ENCODE results near the gene DNAH6. TPM values are rescaled to one million over a fixed set of nuclear protein-coding genes. Genes with fewer than 3 reads are reported as not detected.
A peak's percentile ranks its signal among the peaks of the same experiment; 100 is the strongest.
"Not testable (repeated sequence)": the region's sequence is repeated elsewhere in the genome, so short reads cannot be mapped to it uniquely, and the experiment has no call there.

The DNAH6 gene, protein sequence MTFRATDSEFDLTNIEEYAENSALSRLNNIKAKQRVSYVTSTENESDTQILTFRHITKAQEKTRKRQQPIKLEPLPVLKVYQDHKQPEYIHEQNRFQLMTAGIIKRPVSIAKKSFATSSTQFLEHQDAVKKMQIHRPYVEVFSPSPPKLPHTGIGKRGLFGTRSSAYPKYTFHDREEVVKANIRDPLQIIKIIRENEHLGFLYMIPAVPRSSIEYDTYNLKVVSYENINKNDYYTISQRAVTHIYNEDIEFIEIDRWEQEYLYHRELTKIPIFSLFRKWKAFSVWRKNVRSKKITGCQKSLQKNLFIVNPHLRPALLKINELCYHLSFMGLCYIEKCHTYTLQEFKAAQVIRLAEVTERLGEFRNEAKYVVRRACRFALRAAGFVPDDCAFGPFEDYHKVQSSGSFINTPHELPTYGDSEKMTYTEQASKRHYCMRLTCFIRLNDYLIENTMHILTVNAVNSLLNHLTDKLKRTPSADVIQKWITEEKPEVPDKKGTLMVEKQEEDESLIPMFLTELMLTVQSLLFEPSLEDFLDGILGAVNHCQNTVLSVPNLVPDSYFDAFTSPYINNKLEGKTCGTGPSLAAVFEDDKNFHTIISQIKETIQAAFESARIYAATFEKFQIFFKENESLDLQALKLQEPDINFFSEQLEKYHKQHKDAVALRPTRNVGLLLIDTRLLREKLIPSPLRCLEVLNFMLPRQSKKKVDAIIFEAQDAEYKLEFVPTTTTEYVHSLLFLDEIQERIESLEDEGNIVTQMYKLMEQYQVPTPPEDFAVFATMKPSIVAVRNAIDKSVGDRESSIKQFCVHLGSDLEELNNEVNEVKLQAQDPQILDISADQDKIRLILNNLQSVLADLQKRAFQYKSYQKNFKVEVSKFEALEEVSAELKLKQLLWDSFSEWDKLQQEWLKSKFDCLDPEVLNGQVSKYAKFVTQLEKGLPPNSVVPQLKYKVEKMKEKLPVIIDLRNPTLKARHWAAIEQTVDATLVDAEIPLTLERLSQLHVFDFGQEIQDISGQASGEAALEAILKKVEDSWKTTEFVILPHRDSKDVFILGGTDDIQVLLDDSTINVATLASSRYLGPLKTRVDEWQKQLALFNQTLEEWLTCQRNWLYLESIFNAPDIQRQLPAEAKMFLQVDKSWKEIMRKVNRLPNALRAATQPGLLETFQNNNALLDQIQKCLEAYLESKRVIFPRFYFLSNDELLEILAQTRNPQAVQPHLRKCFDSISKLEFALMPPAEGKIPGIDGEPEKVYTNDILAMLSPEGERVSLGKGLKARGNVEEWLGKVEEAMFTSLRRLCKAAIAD (N-terminal part only)
- 0.25 TPM for polyA plus RNA-seq (2013, experiment 1 of 2)
- 0.44 TPM for polyA plus RNA-seq (2013, experiment 2 of 2)

DNA sequence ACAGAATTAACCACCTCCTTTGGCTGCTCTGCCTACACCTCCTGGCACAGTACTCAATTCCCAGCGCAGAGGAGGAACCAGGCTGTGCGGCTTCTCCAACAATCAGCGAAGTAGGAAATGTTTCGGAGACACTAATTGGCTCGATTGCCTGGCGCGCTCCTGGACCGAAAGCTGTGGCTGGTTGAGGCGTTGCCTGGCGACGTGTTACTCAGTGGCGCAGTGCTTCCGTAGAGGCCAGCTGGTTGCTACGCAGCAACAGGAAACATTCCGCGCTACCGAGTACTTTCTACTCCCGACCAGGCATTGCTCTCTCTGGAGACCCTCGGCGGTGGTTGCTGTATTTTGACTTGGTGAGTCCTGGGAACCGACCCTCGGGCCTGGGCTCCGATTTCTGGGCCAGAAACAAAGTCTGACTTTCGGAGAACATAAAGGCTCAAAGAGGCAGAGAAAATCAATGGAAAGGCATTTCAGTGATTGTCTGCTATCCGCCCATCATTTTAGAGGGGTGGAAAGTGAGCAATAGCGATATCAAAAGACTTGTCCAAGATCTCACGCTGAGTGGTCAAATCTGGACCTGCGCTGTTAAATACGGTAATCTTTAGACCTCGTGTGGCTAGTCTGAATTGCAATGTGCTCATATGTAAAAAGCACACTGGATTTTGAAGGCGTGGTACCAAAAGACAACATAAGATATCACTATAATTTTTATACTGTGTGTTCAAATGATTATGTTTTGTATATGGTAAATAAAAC, at the start of gene DNAH6:
TSS of gene DNAH6 (plus strand) at position 265 of the 753 bp plus-strand sequence. CDS start 1,329 bp downstream, outside the sequence.
- WGBS = 39% methylated on average over 30 of the region's 31 CpGs
- no peaks in the 10 kb centered on the region for H3K4me1 ChIP-seq (ENCODE audit: insufficient read depth, low read length)
- H3K9ac ChIP-seq (ENCODE audit: low read depth, low read length) = peak within 1 kb of the TSS; percentile 21; the same call in 1 of the 2 replicates
- peaks cover 18% of the 10 kb centered on the region for H3K9me3 ChIP-seq (ENCODE audit: insufficient read depth, low read depth, low read length)
- H3K4me3 ChIP-seq (ENCODE audit: low read length) = peak within 1 kb of the TSS; percentile 54
- H3K36me3 ChIP-seq (ENCODE audit: insufficient read depth, low read length) = no peaks in the 10 kb centered on the region
- no peak within 1 kb of the TSS for H3K27ac ChIP-seq (ENCODE audit: low read depth, low read length)
- H3K27me3 ChIP-seq (ENCODE audit: insufficient read depth, low read length) = peaks cover 14% of the 10 kb centered on the region; the same call in 1 of the 2 replicates

DNA sequence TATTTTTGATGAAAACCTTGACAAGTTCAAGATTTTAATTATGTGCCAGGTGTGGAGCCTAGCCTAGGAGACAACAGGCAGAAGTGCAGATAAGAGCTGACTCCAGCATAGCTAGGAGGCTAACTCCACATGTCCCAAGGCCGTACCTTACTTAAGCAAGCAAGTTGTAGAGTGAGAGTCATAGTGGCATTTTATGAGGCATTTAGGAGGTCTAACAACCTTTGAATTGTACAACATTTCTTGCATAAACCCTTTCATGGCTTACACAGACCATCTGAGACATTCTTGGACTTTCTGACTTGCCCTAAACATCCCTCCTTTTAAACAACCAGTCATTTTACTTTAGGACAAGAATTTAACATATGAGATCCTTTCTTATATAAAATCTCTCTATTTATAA, 48.9 kb upstream of the DNAH6 start:
- Histone ChIP-seq H3K27ac (ENCODE audit: low read depth, low read length) (no peak overlapping the region), H3K4me1 (ENCODE audit: insufficient read depth, low read length) (peaks cover 7% of the 10 kb centered on the region; the same call in 1 of the 2 replicates), H3K27me3 (ENCODE audit: insufficient read depth, low read length) (no peaks in the 10 kb centered on the region), H3K36me3 (ENCODE audit: insufficient read depth, low read length) (no peaks in the 10 kb centered on the region), H3K4me3 (ENCODE audit: low read length) (no peak overlapping the region), H3K9ac (ENCODE audit: low read depth, low read length) (no peak overlapping the region), H3K9me3 (ENCODE audit: insufficient read depth, low read depth, low read length) (peaks cover 41% of the 10 kb centered on the region)
- WGBS = 93% methylated on average over 1 of the region's 1 CpG

DNA sequence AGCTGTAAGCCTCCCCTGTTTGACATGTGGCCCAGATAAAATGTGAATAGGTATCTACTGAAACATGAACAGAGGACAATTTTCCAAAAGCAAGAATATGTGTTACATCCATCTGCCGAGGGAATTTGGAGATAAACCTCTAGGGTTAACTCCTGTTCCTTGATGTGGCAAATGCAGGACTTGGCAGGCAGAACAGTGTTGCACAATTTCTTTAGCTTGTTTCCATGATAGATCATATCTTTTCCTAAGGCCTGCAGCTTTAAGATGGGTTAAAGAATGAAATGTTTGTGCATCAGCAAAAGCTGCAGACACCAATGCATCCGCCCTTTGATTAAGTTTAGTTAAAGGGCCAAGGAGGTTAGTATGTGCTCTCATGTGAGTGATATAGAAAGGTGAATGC, 43.9 kb upstream of the DNAH6 start:
- WGBS = 97% methylated on average over 2 of the region's 2 CpGs
- H3K27me3 ChIP-seq (ENCODE audit: insufficient read depth, low read length) = not testable (repeated sequence)

DNA sequence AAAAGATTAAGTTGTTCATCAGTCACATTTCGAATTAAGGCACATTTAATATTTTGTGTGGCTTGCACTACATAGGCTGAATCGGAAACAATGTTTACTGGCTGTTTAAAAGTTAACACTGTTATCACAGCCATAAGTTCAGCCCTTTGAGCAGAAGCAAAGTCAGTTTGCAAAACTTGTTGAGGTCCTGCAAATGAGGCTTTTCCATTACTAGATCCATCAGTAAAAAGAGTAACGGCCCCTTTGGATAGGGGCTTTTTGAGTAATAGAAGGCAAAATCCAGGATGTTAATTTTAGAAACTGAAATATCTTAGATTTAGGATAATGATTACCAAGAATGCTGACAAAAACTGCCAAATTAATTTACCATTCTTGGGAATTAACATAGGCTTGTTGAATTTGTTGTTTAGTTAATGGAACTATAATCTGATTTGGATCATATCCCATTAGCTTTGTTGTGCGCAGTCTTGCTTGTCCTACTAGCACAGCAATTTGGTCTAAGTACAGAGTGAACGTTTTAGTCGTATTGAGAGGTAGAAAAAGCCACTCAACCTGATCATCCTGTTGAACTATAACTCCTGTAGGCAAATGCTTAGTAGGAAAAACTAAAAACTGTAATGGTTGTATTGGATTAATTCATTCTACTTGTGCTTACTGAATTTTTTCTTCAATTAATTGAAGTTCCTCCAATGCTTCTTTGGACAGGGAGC, 43.3 kb upstream of the DNAH6 start:
- Histone ChIP-seq H3K9ac (ENCODE audit: low read depth, low read length) (no peak overlapping the region), H3K27ac (ENCODE audit: low read depth, low read length) (no peak overlapping the region), H3K4me1 (ENCODE audit: insufficient read depth, low read length) (no peaks in the 10 kb centered on the region), H3K27me3 (ENCODE audit: insufficient read depth, low read length) (no peaks in the 10 kb centered on the region), H3K9me3 (ENCODE audit: insufficient read depth, low read depth, low read length) (peaks cover 40% of the 10 kb centered on the region), H3K36me3 (ENCODE audit: insufficient read depth, low read length) (no peaks in the 10 kb centered on the region), H3K4me3 (ENCODE audit: low read length) (no peak overlapping the region)
- WGBS = 95% methylated on average over 6 of the region's 6 CpGs

More for the DNA sequence above, 43.9 kb upstream of the DNAH6 start:
- H3K4me3 ChIP-seq (ENCODE audit: low read length); H3K36me3 ChIP-seq (ENCODE audit: insufficient read depth, low read length); H3K4me1 ChIP-seq (ENCODE audit: insufficient read depth, low read length); H3K9ac ChIP-seq (ENCODE audit: low read depth, low read length); H3K27ac ChIP-seq (ENCODE audit: low read depth, low read length): not testable (repeated sequence)
- H3K9me3 ChIP-seq (ENCODE audit: insufficient read depth, low read depth, low read length) = peaks cover 39% of the 10 kb centered on the region

DNA sequence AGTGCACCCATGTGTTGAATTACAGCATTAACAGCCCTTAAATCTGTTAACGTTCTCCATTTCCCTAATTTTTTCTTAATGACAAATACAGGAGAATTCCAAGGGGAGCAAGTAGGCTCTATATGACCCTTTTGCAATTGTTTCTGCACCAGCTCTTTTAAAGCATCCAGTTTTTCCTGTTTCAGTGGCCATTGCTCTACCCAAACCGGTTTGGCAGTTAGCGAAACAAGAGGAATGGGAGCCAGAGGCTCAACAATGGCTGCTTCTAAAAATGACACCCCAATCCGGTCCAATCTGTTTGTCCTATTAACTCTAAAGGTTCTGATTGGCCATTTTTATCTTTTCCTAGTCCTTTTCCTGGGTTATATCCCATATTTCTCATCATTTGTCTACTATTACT, 42.1 kb upstream of the DNAH6 start:
- H3K36me3 ChIP-seq (ENCODE audit: insufficient read depth, low read length) = no peaks in the 10 kb centered on the region
- WGBS = 92% methylated on average over 4 of the region's 4 CpGs
- no peak overlapping the region for H3K9ac ChIP-seq (ENCODE audit: low read depth, low read length)
- peaks cover 35% of the 10 kb centered on the region for H3K9me3 ChIP-seq (ENCODE audit: insufficient read depth, low read depth, low read length)
- H3K27me3 ChIP-seq (ENCODE audit: insufficient read depth, low read length) = no peaks in the 10 kb centered on the region
- no peaks in the 10 kb centered on the region for H3K4me1 ChIP-seq (ENCODE audit: insufficient read depth, low read length)
- H3K27ac ChIP-seq (ENCODE audit: low read depth, low read length) = no peak overlapping the region
- H3K4me3 ChIP-seq (ENCODE audit: low read length) = no peak overlapping the region

DNA sequence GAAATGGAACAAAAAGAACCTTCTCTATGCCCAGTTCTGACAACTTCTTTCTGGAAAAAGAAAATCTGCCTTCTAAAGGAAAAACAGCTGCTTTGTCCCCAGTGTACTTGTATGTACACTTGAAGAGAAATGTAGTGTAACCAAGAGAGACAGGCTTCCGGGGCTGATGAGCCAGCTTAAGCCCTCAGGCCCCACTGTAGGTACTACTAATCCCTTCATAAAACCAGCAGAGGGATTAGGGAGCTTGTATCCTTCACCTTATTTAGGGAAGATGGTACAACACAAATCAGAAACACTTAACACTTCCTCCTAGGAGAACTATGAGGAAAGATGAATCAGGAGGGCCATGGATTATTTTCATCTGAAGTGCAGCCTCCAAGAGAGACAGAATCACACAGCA, 38.4 kb upstream of the DNAH6 start:
- H3K27me3 ChIP-seq (ENCODE audit: insufficient read depth, low read length) = no peaks in the 10 kb centered on the region
- no peaks in the 10 kb centered on the region for H3K36me3 ChIP-seq (ENCODE audit: insufficient read depth, low read length)
- WGBS = 78% methylated on average over 1 of the region's 1 CpG
- peaks cover 25% of the 10 kb centered on the region for H3K9me3 ChIP-seq (ENCODE audit: insufficient read depth, low read depth, low read length)
- H3K4me3 ChIP-seq (ENCODE audit: low read length) = no peak overlapping the region
- no peaks in the 10 kb centered on the region for H3K4me1 ChIP-seq (ENCODE audit: insufficient read depth, low read length)
- no peak overlapping the region for H3K9ac ChIP-seq (ENCODE audit: low read depth, low read length)
- H3K27ac ChIP-seq (ENCODE audit: low read depth, low read length) = no peak overlapping the region

DNA sequence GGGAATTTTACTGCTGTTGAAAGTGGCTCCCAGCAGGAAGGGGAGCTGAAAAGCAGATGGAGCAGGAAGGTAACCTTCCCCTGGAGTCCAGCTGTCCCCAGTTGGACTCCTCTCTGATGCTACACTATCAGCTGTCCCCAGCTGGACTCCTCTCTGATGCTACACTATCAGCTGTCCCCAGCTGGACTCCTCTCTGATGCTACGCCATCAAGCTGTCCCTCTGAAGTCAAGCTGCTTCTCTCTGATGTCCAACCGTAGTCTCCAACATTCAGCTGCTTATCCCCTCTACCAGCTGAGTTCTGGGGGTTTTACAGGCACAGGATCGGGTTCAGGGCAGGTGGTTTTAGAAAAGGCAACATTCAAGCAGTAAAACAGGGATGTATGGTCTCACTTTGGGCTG, 37.4 kb upstream of the DNAH6 start:
- no peak overlapping the region for H3K4me3 ChIP-seq (ENCODE audit: low read length)
- H3K4me1 ChIP-seq (ENCODE audit: insufficient read depth, low read length) = no peaks in the 10 kb centered on the region
- no peak overlapping the region for H3K9ac ChIP-seq (ENCODE audit: low read depth, low read length)
- peaks cover 25% of the 10 kb centered on the region for H3K9me3 ChIP-seq (ENCODE audit: insufficient read depth, low read depth, low read length)
- no peaks in the 10 kb centered on the region for H3K36me3 ChIP-seq (ENCODE audit: insufficient read depth, low read length)
- no peaks in the 10 kb centered on the region for H3K27me3 ChIP-seq (ENCODE audit: insufficient read depth, low read length)
- WGBS = 92% methylated on average over 3 of the region's 3 CpGs
- H3K27ac ChIP-seq (ENCODE audit: low read depth, low read length) = no peak overlapping the region

DNA sequence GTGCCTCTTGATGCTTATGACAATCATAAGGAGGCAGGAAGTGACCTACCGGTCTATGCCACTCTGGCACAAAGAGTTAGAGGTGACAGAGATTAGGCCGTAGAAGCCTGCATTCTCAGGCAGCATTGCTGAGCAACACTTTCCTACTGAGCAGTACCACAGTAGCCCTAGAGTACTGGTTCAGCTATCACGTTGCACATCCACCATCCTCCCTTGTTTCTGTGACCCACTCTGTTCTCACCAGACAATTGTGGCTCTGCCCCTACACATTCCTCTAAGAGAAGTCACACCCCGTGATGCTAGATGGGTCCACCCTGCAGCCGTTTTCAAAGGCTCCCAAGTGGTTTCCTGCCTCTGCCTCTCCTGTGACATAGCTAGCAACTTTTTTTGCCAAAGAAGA, 34.6 kb upstream of the DNAH6 start:
- Histone ChIP-seq H3K36me3 (ENCODE audit: insufficient read depth, low read length) (no peaks in the 10 kb centered on the region), H3K27me3 (ENCODE audit: insufficient read depth, low read length) (no peaks in the 10 kb centered on the region), H3K9me3 (ENCODE audit: insufficient read depth, low read depth, low read length) (peaks cover 17% of the 10 kb centered on the region), H3K4me1 (ENCODE audit: insufficient read depth, low read length) (no peaks in the 10 kb centered on the region), H3K9ac (ENCODE audit: low read depth, low read length) (no peak overlapping the region), H3K27ac (ENCODE audit: low read depth, low read length) (no peak overlapping the region), H3K4me3 (ENCODE audit: low read length) (no peak overlapping the region)
- 84% methylated on average over 5 of the region's 5 CpGs for WGBS

DNA sequence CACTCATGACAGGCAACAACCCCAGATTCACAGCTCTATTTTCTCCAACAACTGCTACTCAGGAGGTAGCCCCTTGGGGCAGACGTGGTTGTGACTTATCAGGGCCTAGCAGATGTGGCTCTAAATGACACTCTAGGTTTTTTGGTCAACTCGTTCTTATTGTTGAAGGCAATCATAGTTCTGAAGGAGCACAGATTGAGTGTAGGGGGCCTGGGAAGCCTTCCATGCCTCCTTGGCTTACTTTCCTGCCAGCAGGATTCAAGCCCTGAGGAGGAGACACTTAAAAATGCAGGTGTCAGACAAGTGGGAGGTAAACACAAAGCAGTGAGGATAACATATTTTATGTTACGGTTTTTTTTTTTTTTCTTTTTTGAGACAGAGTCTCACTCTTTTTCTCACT, 33.7 kb upstream of the DNAH6 start:
- H3K4me3 ChIP-seq (ENCODE audit: low read length) = no peak overlapping the region
- 88% methylated on average over 3 of the region's 3 CpGs for WGBS
- H3K27me3 ChIP-seq (ENCODE audit: insufficient read depth, low read length) = no peaks in the 10 kb centered on the region
- H3K9me3 ChIP-seq (ENCODE audit: insufficient read depth, low read depth, low read length) = peaks cover 10% of the 10 kb centered on the region
- no peaks in the 10 kb centered on the region for H3K36me3 ChIP-seq (ENCODE audit: insufficient read depth, low read length)
- H3K9ac ChIP-seq (ENCODE audit: low read depth, low read length) = no peak overlapping the region
- no peaks in the 10 kb centered on the region for H3K4me1 ChIP-seq (ENCODE audit: insufficient read depth, low read length)
- no peak overlapping the region for H3K27ac ChIP-seq (ENCODE audit: low read depth, low read length)

DNA sequence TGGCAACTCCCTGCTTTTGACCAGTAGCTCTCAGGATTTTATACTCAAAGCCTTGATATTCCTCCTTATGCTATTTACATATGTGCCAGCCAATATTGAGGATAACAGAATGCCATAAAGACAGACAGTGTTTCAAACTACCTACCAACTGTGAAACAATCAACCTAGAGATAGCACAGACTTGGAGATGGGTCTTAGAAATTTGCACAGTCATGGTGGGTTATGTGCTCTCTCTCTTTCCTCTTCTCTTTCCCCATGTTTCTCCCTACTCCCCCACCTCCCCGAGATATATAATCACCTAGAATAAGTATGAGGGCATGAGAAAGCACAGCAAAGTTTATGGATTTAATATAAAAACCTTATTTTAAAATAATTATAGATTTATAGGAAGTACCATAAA, 33.0 kb upstream of the DNAH6 start:
- H3K4me1 ChIP-seq (ENCODE audit: insufficient read depth, low read length) = no peaks in the 10 kb centered on the region
- H3K36me3 ChIP-seq (ENCODE audit: insufficient read depth, low read length) = no peaks in the 10 kb centered on the region
- 0 out of 2 replicates have a peak, but pooled peaks cover 2% of the 10 kb centered on the region for H3K9me3 ChIP-seq (ENCODE audit: insufficient read depth, low read depth, low read length)
- H3K9ac ChIP-seq (ENCODE audit: low read depth, low read length) = no peak overlapping the region
- no peak overlapping the region for H3K27ac ChIP-seq (ENCODE audit: low read depth, low read length)
- no peak overlapping the region for H3K4me3 ChIP-seq (ENCODE audit: low read length)
- no CpG with 5 or more reads among the region's 1 CpG for WGBS
- H3K27me3 ChIP-seq (ENCODE audit: insufficient read depth, low read length) = no peaks in the 10 kb centered on the region

All from HUES64 (cell line).